GM10847 (cell line): Measurements from ENCODE around the gene VAV2.

Source experiments
- POLR2A ChIP-seq: IDR thresholded peaks from 2 replicates; pipeline ENCODE4 v1.6.1; 2011; ENCODE audit not compliant: insufficient read length; ENCODE audit errors: extremely low read depth

Gene VAV2

DNA sequence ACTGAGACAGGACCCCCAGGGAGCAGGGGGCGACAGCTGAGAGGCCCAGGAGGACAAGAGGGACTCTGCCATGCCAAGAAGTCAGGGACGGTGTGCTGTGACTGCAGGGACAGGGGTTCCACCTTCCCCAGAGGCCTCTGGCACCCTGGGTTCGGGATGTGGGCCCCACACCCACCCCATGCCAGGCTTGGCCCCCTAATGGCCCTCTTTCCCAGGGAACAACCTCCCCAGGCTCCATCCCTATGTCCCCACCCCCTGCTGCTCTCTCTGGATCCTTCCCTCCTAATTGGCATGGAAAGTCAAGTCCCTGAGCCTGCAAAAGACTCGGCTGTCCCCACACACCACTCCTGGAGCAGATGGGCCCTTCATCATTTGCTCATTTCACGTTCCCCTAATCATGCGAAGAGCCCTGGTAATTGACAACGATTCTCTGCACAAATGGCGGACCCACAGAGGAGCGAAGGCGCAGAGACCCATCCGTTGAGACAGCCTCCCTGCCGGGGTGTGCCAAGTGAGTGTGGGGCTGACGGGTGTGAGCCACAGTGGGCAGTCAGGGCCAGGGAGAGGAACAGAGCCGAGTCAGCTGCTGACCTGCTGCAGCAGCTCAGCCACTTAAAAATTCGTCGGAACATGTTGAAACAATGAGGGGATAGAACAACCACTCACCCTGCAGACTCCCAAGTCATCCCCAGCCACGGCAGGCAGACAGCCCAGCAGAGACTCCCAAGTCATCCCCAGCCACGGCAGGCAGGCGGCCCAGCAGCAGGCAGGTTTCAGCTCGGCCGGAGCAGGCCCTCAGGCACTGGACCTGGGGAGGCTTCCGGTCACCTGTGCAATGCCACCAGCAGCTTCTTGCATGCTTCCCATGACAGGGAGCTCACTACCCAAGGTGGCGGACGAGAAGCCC, 109.0 kb downstream of the VAV2 start:
- TF ChIP-seq POLR2A: no peak

DNA sequence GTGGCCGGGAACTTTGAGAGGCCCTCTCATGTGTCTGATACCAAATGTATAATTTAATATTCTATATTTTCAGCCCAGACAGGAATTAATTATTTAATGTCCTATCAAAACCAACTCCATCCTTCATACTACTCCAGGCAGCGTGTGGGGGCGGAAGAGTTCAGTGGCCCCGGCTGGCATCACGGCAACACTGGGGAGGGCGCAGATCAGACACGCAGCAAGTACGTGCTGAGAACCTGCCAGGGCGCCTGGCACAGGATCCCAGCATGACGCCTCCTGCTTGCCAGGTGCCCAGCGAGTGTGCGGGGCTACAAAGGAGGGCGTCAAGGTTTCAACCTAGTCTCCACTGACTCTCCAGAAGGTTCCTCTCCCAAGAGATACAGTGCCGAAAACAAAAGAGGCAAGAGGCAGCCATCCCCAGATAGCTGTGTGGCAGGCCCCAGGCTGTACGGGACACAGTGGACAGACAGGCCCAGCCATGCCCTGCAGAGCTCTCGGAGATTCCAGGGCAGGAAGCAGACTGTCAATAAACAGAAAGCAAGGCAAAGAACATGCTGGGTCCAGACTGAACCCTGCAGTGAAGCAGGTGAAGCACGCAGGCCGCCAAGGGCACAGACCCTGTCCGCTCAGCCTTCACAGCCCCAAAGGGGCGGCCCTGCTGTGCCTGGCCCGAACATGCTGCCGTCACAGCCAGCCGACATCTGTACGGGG, 110.3 kb downstream of the VAV2 start:
- no peak for TF ChIP-seq POLR2A

DNA sequence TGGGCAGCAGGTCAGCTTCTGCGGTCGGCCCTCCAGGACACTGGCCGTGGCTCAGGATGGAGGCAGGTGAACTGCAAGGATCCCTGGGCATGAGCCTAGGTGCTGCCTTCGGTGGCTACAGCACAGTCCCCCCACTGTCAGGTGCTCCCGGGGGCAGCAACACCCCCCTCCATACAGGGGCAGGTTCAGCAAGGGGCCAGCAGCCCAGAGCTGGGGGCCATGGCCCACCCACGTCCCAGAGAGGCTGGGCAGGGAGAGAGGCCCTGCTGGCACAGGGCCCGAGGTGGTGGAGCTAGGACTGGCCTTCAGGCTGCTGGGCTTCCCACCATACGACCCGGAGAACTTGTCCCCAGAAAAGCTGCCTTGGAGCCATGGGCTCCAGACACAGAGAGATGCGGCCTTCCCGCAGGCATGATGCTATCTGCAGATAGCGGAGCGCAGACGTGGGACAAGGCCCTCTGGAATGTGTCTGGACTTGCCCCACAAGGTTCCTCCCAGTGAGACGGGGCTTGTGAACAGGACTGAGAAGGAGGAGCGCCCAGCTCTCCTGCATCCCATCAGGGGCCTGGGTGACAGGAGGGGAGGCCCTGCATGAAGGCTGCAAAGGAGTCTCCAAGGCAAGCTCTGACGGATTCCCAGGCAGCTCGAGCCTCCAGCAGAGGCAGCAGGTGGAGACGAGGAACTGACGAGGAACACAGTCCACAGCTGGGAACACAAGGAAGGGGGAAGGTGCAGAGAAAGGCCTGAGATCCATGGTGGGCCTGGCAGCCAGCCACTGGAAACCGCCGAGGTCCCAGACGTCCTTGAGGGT, 111.1 kb downstream of the VAV2 start:
- TF ChIP-seq POLR2A: no peak

GRCh38 chr9:133880136-133880535, 112.0 kb downstream of the VAV2 start:
- no peak for TF ChIP-seq POLR2A

DNA sequence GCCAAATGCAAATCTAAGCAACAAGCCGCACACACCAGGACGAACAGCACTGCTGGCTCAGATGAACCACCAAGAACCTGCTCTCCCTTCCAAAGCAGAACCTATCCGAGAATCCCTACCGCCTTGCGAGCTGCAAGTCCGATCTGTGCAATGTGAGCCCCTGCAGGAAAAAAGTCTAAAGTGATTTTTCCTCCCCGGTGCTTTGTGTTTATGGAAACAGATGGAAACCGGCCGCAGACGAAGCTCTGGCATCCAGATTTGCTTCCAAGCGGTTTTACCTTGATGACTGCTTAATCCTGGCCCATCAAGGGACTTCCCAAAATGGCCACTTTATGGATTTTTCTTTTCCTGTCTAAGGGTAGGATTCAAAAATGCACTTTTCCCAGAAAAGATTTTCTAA, 112.5 kb downstream of the VAV2 start:
- TF ChIP-seq POLR2A: no peak

DNA sequence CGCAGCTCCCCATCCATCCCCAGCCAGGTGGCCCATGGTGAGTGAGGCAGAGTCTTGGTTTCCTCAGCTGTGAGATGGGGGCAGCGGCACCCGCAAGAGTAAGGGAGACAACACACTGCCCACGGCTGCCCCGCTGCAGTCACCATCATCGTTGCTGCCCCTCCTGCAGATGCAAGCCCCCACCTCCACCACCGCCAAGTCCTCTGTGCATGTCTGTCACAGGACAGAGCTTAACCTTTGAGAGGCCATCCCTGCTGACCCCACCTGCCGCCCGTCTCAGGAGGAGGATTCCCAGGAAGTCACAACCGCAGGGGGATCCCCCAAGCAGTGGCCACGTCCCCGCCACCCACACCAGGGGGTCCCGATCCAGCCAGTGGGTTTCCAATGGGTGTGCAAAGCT, 113.7 kb downstream of the VAV2 start:
- TF ChIP-seq POLR2A: no peak

DNA sequence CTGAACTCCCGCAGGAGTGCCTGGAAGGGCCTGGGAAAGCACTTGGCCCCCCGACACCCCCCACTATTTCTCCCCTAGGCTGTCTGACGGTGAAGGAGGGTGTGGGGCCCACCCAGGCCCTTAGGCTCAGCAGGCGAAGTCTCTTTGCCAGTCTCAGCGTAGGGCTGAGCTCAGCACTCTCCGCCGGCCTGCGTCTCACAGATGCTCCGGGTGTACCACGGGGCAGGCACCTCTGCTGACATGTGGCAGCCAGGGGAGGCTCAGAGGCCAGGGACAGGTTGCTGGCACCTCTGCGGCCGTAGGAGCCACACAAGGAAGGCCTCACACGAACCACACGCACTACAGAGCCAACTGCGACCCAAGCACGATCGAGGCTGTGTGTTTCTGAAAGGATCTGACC, 114.2 kb downstream of the VAV2 start:
- no peak for TF ChIP-seq POLR2A

- no peak for TF ChIP-seq POLR2A
These were observed 114.8 kb downstream of the VAV2 start for GRCh38 chr9:133877327-133877726.

DNA sequence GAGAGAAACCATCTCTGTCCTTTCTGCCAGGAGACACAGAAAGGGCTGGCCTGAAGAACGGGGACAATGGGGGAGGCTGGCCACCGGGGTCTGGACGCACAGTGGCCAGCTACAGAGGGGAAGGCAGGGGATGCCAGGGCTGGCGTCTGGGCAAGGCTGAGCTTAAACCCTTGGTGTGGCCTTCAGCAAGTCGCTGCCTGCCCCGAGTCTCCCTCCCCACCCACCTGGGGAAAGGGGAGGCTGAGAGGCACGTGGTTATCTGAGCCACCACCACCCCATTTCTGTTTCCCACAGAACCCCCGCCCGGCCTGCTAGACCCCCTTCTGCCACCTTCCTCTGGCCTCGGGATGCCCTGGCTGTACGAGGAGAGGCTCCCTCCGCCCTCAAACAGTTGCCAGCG, 115.3 kb downstream of the VAV2 start:
- TF ChIP-seq POLR2A: no peak

DNA sequence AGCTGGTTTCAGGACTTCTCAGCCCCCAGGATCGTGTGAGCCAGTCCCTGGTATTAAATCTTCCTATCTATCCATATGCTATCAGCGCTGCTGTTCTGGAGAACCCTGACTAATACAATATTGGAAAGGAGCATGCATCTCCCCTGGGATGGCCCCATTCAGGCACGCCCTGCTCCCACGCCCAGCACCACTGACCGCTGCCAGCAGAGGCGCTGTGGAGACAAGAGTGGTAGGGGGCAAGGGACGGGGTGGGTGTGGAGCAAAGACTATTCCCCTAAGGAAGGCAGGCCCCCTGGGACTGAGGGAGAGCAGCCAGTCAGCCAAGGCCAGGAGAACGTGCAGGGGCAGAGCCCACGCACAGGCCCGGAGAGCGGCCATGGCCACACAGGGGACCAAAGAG, 116.0 kb downstream of the VAV2 start:
- TF ChIP-seq POLR2A: no peak

GRCh38 chr9:133875131-133875530, 117.0 kb downstream of the VAV2 start:
- no peak for TF ChIP-seq POLR2A

DNA sequence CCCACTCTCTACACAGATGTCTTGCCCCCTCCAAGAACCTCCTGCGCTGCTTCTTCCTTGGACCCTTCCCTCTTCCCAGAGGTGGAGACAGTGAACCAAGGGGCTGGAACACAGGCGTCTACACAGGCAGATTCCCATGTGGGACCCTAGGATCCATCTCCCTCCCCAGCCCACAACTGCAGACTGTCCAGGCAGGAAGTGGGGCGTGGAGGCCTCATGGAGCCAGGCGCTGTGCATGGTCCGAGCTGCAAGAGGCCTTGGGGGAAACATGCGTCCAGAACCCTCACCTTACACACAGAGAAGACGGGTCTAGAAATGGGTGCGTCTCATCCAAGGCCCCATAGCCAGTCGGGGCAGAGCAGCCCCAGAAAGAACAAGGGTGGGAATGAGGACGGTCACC, 117.5 kb downstream of the VAV2 start:
- no peak for TF ChIP-seq POLR2A

GRCh38 chr9:133874060-133874657, 118.0 kb downstream of the VAV2 start:
- no peak for TF ChIP-seq POLR2A

DNA sequence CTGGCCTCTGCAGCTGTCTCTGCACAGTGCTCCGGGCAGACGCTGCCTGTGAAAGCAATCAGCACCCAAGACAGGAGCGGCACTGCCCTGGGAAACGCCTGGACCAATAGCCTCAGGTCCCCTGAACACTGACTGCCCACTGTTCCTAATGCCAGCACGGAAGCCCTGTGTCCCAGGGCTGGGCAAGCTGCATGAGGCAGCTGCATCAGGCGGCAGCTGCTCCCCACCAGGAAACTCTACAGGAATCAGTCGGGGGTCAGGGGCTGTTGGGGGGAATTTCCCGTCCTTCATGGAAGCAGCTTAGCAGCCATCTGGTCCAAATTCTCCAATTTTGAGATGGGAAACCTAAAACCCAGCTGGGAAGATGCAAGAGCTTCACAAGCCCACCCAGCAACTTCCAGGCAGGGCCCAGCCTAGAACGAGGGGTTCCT, 118.6 kb downstream of the VAV2 start:
- no peak for TF ChIP-seq POLR2A

GRCh38 chr9:133873009-133873408, 119.1 kb downstream of the VAV2 start:
- no peak for TF ChIP-seq POLR2A
